Activated CD4-positive, alpha-beta T cell treated with anti-CD3 and anti-CD28 coated beads, Interleukin-10, Interleukin-2, amounts not matched to agents 100 ng/mL and 50 ng/mL, durations not matched to agents 16 hours and 8 hours (primary cell): Measurements from ENCODE around the gene FAM228A.
"Not testable (repeated sequence)": the region's sequence is repeated elsewhere in the genome, so short reads cannot be mapped to it uniquely, and the experiment has no call there.

Experiments used
- DNase-seq: peaks from one replicate; pipeline ENCODE4 v3.0.0-alpha.2; 2020

The FAM228A gene

DNA sequence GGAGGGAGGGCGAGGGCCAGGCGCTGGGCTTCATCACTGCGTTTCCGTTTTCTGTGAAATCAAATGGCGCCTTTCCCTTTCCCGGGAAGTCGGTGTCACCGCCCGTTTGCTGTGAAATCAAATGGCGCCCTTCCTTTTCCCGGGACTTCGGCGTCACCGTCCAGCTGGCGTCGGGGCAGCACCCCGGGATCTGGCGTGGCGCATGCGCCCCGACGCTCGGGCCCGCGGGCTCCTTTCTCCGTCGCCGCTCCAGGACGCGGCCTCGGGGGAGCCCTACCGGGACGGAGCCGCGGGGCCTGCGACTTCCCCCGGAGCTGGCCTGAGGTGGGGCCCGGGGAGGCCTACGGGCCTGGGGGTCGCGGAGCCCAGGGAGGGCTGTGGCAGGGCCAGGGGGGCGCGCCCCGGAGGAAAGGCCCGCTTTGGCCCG lies at the start of gene FAM228A:
Gene FAM228A (plus strand): TSS at position 203 of the 427 bp plus-strand sequence. CDS start 428 bp downstream, outside the sequence.
- DNase-seq = no peak

DNA sequence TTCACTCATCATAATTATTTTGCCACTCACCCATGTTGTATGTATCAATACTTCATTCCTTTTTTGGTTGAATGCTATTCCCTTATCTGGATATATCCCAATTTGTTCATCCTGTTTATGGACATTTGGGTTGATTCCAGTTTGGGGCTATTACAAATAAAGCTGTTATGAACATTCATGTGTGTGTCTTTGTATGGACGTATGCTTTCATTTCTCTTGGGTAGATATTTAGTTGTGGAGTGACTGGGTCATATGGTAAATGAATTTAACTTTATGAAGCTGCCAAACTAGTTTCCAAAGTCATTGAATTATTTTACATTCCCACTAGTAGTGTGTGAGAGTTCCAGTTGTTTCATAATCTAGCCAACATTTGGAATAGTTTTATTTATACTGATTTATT lies 48.9 kb upstream of the FAM228A start:
- no peak for DNase-seq

GRCh38 chr2:24132543-24132942 lies 42.3 kb upstream of the FAM228A start:
- no peak for DNase-seq

- DNase-seq = not testable (repeated sequence)
Observed at GRCh38 chr2:24140305-24140704, 34.5 kb upstream of the FAM228A start.

- DNase-seq = no peak
Observed at GRCh38 chr2:24147364-24147763, 27.5 kb upstream of the FAM228A start.

GRCh38 chr2:24152413-24153197 lies 22.2 kb upstream of the FAM228A start:
- DNase-seq = no peak

- no peak for DNase-seq
Observed at GRCh38 chr2:24153478-24153877, 21.4 kb upstream of the FAM228A start.

GRCh38 chr2:24158131-24158530 lies 16.7 kb upstream of the FAM228A start:
- DNase-seq = no peak

DNA sequence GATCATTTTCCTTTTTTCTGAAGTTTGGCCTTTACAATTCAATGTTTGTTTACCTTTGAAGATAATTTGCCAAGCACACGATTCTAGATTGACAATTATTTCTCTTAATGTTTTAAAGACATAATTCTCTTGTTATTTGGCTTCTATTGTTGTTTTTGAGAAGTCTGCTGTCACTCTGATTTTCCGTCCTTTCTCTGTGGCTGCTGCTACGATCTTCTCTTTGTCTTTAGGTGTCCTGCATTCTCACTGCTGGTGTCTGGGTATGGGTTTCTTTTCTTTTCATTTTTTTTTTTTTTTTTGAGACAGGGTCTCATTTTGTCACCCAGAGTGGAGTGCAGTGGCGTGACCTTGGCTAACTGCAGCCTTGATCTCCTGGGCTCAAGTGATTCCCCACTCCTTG lies 15.1 kb upstream of the FAM228A start:
- no peak for DNase-seq

- DNase-seq = no peak
Observed at GRCh38 chr2:24160761-24161160, 14.1 kb upstream of the FAM228A start.

- no peak for DNase-seq
Observed at GRCh38 chr2:24162494-24162893, 12.4 kb upstream of the FAM228A start.

- DNase-seq = no peak
Observed at GRCh38 chr2:24163186-24163585, 11.7 kb upstream of the FAM228A start.

DNA sequence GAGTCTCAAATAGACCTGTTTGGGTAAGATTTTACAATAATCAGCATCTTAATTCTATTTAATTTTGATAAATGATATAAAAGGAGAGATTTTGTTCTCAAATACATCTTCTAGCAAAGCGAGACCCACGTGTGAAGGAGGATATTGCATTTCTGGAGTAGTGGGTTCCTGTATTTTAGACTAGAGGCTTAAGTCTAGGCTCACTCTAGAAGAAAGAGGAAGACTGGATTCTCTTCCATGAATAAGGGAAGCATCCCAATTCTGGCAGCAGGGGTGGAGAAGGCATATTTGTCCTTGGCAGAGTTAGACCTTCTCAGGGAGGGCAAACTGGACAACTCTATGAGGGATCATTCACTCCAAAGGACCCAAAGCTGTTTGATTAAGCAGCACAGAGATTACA lies 11.3 kb upstream of the FAM228A start:
- DNase-seq = no peak

GRCh38 chr2:24164416-24164973 lies 10.4 kb upstream of the FAM228A start:
- DNase-seq = peak; percentile 41

DNA sequence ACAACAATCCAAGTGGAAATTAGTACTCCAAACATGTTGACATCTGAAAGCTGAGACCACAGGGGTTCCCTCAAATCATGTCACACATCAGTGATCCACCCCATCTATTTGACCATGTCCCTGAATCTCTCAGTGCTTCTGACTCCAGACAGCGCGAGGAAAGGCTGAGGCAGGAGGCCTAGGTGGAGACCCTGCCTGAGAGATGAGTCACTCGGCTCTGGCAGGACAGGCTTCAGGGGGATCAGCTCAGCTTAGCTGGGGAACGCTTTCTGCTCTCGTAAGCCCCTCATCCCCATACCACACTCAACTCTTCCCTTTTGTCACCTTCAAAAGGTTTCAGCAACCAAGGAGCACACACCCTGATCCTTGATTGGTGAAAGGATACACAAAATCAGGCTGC lies 5.8 kb upstream of the FAM228A start:
- DNase-seq = no peak

DNA sequence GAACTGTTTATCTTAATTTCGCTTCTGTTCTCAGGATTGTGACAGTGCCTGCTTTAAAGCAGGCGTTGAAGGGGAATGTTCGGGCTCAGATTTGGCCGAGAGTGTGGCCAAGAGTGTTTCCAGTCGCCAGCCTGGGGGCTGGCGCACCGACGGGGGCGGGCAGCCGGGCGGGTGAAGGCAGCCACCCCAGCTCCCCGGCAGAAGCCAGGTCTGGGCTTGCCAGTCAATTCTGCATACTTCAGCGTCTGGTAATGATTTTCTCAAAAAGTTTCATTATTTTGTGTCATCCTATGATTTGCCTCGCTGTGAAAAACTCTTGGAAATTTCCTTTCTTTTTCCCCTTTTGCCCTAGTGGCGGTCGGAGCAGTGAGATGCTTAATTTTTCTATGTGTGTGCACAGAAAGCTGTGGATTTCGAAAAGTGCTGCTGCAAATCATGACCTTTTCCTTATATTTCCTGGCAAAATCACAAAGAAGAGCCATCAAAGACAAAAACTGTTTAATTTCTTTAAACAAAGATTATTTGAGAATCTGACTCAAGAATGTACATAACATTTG lies 856 bp downstream of the FAM228A start:
- DNase-seq = no peak

DNA sequence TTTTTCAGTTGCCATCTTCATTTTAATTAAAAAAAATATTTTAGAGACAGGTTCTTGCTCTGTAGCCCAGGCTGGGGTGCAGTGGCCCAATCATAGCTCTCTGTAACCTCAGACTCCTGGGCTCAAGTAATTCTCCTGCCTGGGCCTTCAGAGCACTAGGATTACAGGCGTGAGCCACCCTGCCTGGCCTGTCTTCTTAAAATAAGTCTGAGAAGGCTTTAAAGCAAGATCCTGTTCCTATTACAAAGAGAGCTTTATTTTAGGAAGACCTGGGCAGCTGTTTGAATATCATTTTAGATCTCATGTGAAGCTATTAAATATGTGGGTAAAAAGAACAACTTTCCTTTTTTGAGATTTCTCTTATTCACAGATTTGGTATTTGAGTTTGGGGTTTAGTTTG lies 1.5 kb downstream of the FAM228A start:
- no peak for DNase-seq

DNA sequence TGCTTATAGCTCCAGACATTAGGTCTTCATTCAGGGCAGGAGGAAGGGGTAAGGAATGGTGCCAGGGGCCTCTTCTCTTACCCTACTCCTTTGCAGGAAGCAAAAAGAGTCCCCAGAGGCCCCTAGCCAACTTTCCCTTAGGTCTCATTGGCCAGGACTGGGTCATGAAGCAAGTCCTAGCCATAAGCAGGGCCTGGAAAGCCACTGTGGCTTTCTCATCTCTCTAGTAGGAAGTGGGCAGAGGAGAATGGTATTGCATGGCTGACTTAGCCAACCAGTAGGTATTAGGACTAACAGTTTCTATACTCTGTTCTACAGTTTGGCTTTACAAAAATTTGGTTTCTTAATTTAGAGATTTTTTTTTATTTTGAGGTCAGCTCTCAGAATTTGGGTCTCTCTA lies 4.8 kb downstream of the FAM228A start:
- DNase-seq = no peak

GRCh38 chr2:24181849-24182248 lies 7.0 kb downstream of the FAM228A start:
- DNase-seq = no peak

- no peak for DNase-seq
Observed at GRCh38 chr2:24182507-24182906, 7.7 kb downstream of the FAM228A start.

GRCh38 chr2:24183366-24184069 lies 8.7 kb downstream of the FAM228A start:
- DNase-seq = no peak

DNA sequence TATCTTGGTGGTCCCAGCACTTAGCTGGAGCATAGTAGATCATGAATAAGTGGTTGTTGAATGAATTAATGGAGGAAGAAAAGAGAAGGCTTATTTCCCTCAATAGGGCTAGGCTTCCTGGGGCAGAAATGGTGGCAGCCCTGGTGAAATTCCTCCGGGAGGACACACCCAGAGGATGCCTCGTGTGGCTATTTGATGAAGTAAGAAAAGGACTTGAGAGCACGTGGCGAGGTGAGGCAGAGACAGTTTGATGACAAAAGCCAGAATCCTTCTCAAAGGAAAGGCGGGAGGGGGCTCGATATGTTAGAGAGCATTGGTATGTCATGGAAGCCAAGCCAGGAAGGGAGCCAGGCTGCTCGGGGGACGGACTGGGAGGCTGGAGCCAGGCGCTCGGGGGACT lies 14.7 kb downstream of the FAM228A start:
- no peak for DNase-seq

DNA sequence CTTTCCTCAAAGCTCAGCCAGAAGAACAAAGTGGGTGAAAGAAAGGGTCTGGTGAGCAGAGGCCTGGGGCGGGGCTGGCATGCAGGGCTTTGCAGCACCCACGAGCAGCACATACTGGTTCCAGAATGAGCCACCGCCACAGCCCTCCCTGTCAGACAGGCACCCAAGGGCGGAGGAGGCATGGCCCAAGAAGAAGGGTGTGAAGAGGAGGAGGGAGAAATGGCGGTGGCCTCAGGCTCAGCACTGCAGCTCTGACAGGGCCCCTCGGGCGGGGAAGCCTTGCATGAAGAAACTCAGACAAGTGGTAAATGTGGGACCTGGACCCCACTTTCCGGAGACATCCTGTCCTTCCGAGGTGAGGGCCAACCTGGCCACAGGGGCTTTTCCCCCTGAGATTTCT lies 15.7 kb downstream of the FAM228A start:
- no peak for DNase-seq

DNA sequence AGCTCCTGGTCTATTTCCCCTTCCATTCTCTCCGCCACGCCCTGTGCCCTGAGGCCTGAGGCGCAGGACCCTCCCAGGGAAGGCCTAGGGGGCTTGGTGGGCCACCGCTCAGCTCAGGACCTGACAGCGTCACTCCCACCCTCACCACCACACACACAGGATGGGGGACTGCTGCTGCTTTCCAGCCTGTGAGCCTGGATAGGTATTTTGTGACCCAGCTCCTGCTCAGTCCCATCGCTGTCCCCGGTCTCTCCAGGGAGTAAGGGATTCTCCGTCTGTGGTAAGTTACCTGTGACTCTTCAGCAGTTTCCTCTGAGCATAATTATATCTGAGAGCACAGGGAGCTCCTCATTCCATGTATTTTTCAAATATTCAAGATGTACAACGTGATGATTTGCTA lies 16.3 kb downstream of the FAM228A start:
- DNase-seq = no peak
